ENCODE measurements around the gene DLK2.
"Not testable (repeated sequence)": the region's sequence is repeated elsewhere in the genome, so short reads cannot be mapped to it uniquely, and the experiment has no call there.

DLK2 gene

GRCh38 chr6:43426928-43427405, 28.4 kb downstream of the DLK2 start:
- no peak for DNase-seq (ENCODE audit: low read depth in 2 of 2)

GRCh38 chr6:43425083-43425482, 30.3 kb downstream of the DLK2 start:
- DNase-seq (ENCODE audit: low read depth in 2 of 2): not testable (repeated sequence)

GRCh38 chr6:43421831-43422230, 33.5 kb downstream of the DLK2 start:
- DNase-seq (ENCODE audit: low read depth in 2 of 2): no peak

- no peak for DNase-seq (ENCODE audit: low read depth in 2 of 2)
Measured at GRCh38 chr6:43420012-43420709, 35.2 kb downstream of the DLK2 start.

- no peak for DNase-seq (ENCODE audit: low read depth in 2 of 2)
Measured at GRCh38 chr6:43416935-43417334, 38.4 kb downstream of the DLK2 start.

GRCh38 chr6:43415275-43415674, 40.1 kb downstream of the DLK2 start:
- DNase-seq (ENCODE audit: low read depth in 2 of 2): not testable (repeated sequence)

- no peak for DNase-seq (ENCODE audit: low read depth in 2 of 2)
Measured at GRCh38 chr6:43413002-43413401, 42.3 kb downstream of the DLK2 start.

GRCh38 chr6:43412541-43412940, 42.8 kb downstream of the DLK2 start:
- no peak for DNase-seq (ENCODE audit: low read depth in 2 of 2)

GRCh38 chr6:43410776-43411175, 44.6 kb downstream of the DLK2 start:
- DNase-seq (ENCODE audit: low read depth in 2 of 2): not testable (repeated sequence)

GRCh38 chr6:43408259-43408658, 47.1 kb downstream of the DLK2 start:
- DNase-seq (ENCODE audit: low read depth in 2 of 2): no peak

- no peak for DNase-seq (ENCODE audit: low read depth in 2 of 2)
Measured at GRCh38 chr6:43407296-43407695, 48.1 kb downstream of the DLK2 start.

- no peak for DNase-seq (ENCODE audit: low read depth in 2 of 2)
Measured at GRCh38 chr6:43405354-43405753, 50.0 kb downstream of the DLK2 start.

- no peak for DNase-seq (ENCODE audit: low read depth in 2 of 2)
Measured at GRCh38 chr6:43402820-43403219, 52.5 kb downstream of the DLK2 start.

GRCh38 chr6:43401730-43402129, 53.6 kb downstream of the DLK2 start:
- DNase-seq (ENCODE audit: low read depth in 2 of 2): no peak
